Activated CD4-positive, alpha-beta T cell treated with anti-CD3 and anti-CD28 coated beads, Interleukin-2, amount 50 U/mL, for 24 hours (primary cell): ENCODE data around the gene TICRR.
A peak's percentile ranks its signal among the peaks of the same experiment; 100 is the strongest.

Source experiments
- DNase-seq, 2 donors: peaks; one replicate each; pipeline ENCODE4 v3.0.0-alpha.2; 2020; ENCODE audit warnings: low read depth in 1 of 2, low spot score in 1 of 2

TICRR gene

DNA sequence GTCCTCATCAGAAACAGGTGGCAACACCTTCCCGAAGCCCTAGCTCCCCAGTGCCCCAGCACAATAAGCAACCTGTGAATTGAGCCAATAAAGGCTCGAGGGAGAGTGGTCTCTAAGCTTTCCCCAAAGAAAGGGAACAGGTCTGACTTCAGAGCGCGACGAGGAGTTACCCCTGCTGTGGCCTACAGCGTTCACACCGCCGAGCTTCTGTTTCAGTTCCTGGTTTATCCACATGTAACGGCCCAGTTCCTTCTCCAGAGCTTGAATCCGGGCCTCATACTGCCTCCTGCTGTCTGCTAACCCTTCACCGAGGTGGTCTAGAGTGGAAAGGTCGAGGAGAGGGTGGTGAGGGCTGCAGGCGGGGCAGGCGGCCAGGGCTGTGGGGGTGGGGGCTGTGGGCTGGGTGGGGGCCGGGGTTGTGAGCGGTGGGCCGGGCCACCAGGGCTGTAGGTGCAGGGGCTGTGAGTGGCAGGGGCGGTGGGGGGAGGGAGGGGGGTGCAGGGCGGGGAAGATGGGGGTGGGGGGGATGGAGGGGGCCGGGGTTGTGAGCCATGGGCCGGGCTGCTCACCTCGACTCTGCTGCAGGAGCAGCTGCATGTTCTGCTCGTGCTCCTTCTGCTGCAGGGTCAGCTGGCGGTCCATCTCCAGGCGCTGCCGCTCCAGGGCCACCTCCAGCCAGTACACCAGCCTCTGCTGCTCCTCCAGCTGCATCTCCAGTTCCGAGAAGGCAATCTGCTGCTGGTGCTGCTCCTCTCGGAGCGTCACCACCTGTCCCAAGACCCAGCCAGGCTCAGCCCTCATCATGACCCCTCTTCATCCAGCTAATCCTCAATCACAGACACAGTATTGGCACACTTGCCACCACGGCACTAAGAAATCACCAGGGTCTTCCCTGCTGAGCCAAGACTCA, 53.8 kb downstream of the TICRR start:
- no peak for DNase-seq

DNA sequence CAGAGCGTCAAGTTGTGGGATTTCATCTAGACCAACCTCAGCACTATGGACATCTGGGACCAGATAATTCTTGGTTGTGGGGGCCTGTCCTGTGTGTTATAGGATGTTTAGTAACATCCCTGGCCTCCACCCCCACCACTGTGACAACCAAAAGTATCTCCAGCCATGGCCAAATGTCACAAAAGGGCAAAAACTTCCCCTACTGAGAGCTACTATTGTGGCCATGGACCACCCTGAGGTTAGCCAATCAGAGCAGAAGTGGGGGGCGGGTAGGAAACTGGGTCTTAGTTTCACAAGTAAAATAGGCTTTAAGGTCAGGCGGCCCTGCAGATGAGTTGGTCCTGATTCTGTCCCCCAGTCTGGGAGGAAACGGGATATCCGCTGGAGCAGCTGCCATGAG, 54.6 kb downstream of the TICRR start:
- DNase-seq: no peak

DNA sequence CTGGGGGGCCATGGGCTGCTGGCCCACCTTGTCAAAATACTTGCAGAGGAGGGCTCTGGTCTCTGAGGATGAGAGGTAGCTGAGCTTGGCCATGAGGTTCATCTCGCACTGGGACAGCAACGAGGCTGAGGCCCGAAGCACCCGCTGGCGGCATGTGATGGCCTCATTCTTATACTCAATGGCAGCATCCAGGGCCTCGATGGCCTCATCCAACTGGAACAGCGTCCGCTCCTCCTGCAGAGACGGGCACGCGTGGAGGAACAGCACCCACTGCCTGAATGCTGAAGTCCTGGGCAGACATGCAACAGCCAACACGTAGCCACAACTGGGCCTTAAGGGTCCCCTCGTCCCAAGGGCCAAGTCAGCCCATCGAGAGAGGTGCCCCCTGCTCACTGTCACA, 55.0 kb downstream of the TICRR start:
- DNase-seq: no peak

DNA sequence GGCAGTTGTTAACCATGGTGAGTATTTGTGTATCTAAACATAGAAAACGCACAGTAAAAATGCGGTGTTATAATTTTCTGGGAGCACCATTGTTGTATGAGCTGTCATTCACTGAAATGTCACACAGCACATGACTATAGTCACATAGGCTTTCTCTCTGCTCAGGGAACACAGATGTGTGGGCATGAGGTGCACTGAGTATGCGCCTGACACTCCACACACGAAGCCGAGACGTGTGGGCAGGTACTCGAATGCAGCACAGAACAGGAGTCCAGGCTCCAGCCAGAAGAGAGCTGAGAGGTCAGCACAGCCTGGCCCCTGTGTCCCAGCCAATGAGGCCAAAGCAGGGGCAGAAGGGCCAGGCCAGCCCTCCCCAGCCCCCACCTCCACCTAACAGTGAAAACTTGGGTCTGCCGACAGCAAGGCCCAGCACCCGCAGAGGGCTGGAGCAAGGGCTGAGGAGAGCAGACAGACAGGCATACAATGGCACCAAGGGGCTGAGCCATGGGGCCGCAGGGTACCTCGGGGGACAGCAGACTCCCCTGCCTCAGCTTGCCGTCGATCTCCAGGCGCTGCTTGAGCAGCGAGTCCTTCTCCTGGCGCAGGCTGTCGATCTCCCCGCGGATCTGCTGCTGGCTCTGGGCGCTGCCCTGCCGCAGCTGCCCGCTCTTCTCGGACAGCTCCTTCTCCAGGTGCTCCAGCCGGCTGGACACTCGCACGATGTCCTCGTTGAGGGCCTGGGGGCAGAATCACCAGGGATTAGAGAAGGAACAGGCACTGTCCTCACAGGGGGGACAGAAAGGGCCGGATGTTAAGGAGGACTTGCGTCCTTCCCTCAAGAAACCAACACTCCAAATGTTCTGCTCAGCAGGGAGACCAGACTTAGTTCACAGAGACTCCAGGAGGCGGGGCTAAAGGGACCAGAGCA, 56.0 kb downstream of the TICRR start:
- DNase-seq: no peak

DNA sequence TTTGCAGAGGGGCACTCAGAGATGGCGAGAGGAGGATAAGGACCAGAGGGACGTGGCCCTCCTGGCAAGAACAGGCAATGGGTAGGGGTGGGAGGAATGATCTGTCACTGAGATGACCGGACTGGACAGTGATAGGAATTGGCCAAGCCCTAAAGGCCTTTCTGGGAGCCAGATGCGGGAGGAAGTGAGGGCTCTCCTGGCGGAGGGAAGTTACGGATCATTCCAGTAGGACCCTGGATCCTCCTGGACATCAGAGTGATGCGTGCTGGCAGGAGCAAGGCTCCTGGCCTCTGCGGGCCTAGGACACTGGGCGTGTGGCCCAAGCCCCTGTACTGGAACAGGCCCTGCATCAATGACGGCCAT, 56.6 kb downstream of the TICRR start:
- DNase-seq: no peak

DNA sequence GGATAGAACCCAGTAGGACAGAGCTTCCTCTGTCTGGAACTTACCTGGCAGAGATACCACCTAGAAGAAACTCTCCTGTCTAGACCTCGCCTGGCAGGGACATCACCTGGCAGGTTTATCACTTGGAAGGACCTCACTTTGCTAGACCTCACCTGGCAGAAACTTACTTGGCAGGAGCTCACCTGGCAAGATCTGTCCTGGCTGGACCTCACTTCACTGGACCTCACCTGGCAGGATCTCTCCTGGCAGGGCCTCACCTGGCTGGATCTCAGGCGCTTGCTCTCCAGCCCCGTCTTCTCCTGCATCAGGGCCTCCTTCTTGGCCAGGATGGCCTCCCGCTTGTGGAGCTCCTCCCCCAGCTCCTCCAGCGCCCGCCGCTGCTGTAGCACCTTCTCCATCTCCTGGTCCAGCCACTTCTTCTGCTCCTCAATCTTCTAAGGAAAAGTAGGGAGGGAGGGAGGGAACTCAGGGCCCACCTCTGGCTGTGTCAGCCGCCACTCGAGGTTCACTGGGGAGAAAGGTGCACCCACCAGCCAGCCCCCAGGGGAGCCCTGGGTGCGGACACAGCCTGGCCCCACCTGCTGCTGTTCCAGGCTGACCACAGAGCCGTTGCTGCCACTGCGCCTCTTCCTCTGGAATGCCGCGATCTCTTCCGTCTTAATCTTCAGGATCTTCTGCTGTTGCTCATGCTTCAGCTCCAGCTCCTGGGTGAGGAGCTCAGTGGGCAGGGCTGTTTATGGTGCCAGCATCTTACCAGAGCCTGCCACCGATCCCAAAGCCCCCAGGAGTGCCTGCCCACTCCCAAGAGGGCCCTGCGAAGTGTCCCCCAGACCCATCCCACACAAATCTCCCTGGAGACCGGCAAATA, 57.5 kb downstream of the TICRR start:
- no peak for DNase-seq

DNA sequence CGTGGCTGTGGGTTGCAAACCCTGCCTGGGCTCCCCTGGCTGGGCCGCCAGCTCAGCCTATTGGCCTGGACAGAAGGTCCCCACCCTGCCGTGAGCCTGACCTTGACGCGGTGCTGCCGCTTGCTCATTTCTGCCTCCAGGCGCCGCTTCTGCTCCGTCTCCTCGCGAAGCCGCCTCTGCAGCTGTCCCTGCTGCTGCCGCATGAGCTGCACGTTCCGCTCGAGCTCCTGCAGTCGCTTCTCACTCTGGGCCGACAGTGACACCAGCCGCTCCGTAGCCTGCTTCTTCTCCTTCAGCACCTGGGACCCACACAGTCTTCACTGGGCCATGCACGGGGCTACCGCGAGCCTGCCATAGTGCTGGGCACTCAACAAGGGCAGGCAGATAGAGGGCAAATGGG, 58.3 kb downstream of the TICRR start:
- DNase-seq: no peak

DNA sequence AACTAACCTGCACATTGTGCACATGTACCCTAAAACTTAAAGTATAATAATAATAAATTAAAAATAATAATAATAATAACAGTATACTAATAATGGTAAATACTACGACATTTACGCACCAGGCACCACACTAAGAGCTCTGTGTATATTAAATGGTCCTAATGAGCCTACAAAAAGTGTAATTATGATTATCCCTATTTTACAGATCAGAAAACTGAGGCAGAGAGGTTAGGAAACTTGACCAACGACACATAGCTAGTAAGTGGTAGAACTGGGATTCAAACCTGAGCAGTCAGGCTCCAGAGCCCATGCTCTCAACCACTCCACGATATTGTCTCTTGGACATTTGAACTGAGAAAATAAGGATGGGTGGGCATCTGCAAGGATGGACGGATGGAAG, 65.0 kb downstream of the TICRR start:
- no peak for DNase-seq

DNA sequence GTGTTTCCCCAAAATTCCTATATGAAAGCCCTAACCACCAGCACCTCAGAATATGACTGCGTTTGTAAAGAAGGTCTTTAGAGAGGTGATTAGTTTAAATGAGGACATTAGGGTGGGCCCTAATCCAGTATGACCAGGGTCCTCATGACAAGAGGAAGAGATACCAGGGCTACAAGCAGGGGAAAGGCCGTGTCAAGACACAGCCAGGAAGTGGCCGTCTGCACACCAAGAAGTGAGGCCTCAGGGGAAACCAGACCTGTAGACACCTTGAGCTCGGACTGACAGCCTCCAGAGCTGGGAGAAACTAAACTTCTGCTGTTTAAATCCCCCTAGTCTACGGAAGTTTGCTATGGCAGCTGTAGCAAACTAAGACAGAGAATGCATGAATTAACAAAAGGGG, 65.8 kb downstream of the TICRR start:
- DNase-seq: no peak

DNA sequence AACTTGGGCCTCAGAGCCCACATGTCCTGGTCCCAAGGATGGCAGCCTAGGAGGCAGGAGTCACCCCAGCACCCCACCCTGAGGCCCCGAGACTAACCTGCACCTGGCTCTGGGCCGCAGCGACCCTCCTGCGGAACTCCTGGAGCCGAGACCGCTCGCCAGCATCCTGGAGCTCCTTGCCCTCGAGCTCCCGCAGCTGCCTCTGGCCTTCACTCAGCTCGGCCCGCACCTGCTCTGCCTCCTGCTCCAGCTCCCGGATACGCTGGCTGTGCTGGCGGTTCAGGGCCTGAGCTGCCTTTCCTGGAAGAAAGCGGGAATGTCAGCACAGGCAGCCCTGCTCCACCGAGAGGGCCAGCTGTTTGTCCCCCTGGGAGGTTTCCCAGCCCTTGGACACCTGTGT, 66.8 kb downstream of the TICRR start:
- no peak for DNase-seq

DNA sequence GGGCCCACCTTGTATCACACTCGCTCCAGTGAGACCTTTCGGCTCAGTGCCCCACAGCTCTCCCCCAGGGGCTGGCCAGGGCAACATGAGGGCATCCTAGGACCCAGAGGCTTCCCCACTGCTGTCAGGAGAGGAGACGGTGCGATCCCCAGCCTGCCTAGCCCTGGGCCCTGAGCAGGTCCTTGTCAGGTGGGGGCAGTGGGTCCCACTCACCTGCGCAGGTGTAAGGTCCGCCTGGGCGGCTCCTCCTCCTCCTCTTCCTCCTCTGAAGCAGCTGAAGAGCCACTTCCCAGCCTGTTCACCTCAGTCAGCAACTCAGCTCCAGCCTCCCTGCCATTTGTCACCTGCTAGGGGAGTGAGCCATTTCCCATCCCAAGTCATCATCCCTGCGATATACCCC, 70.4 kb downstream of the TICRR start:
- no peak for DNase-seq

DNA sequence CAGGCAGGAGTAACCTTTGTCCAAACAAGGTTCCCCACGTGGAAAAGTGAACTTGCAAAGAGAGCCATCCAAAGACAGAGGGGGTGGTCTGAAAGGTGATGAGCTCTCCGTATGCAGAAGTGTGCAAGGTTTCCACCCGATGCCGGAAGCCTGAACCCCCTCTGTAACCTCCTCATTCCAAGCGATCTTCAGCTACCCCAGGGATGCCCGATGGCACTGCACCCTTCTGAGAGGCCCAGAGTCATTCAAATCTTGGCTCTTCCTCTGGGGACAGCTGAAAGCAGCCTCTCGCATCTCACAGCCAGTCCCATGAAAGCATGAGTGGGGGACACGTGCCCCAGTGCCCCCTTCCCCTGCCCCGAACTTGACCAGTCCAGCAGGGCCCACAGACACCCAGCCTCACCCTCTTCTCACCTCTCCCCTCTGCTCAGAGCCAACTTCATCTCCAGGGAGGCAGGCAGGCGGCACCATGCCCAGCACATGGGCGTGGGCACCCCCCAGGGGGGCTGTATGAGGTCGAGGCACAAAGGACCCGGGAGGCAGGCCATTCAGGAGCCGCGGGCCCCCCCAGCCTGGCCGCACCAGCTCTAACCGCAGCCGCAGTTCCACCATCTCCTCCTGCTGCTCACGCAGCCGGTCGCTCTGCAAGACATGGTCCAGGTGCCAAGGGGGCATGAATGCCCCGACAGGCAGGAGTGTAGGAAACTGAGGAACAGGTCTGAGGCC, 71.3 kb downstream of the TICRR start:
- no peak for DNase-seq

DNA sequence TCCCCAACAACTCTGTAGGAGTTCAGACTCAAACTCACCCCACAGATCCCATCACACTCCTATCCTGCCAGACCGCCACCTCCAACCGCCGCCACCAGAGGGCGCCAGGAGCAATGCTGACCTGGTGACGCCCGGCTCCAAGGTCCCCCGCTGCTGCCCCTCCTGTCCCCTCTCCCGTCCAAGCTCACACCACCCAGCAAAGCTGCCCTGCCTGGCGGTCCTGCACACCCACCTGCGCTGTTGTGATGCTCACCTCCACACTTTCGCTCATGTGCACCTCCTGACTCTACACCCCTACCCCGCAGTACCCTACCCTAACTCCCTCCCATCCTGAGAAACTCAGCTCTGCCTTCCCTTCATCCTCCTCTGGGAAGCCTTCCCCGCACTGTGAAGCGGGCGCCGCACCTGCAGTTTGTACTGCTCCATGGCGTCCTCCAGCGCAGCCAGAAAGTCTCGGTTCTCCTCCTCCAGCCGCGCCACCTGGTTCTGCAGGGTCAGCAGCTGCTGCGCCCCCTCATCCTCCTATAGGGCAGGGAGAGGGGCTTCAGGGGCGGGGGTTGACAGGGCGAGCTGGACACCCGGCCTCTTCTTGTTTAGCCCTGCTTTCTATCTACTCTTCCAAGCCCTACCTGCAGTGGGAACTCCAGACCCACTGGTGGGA, 72.1 kb downstream of the TICRR start:
- peak; percentile 41 to 47 for DNase-seq

DNA sequence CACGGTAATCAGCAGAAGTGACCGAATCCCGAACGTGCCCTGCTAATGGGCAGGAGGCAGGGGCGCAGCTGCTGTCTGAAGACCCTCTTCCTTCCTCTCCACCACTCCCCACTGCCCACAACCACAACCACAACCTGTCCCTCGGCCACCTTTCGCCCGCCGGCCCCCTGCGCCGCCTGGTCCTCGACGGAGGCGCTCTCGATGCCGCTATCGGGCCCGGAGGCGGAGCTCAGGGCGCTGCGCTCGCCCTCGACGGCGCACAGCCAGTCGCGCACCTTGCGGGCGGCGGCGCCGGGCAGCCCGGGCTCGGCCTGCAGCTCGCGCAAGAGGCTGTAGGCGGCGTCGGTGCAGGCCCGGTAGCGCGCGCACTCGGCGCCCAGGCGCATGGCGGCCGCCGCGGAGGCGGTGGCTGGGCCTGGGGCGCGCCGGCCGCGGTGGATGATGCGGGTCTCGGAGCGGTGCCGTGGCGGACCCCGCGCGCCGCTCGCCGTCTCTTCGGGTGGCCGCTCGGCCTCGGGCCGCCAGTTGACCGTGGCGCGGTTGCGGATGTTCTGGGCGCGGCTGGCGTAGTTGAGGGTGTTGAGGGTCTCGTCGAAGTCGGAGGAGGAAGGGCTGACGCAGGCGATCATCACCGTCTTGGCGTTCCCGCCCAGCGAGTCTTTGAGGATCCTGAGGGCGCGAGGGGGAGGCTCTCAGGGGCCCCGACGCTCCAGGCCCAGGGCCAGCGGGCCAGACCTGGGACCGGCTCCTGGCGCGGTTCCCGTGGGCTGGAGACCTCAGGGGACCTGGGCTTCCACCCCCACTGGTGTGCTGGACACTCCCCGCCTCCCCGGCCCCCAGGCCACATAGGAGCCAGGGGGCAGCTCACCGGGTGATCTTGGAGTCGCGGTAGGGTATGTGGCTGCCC, 73.1 kb downstream of the TICRR start:
- no peak for DNase-seq

DNA sequence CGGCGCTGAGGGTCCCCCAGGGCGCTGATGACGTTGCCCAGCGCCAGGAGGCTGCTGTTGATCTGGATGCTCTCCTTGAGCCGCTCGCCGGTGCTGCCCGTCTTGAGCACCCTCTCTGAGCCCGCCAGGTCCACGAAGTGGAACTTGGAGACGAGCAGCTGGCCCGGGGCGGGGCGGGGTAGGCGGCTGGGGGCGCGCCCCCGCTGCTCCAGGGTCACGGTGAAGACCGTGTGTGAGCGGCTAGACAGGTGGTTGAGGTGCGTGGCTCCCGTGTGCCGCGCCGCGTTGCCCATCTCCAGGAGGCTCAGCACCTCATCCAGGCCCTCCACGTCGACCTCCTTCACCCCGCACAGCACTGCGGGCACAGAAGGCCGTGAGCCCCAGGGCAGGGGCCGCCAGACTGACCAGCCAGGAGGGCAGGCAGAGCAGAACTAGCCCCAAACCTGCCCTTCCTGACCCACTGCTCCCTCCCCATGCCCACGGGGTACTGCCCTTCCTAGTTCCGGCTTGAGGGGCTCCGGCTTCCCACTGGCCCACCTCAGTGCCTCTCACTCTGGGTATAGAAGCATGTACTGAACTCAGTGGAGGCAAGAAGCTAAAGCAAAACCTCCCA, 73.8 kb downstream of the TICRR start:
- no peak for DNase-seq

DNA sequence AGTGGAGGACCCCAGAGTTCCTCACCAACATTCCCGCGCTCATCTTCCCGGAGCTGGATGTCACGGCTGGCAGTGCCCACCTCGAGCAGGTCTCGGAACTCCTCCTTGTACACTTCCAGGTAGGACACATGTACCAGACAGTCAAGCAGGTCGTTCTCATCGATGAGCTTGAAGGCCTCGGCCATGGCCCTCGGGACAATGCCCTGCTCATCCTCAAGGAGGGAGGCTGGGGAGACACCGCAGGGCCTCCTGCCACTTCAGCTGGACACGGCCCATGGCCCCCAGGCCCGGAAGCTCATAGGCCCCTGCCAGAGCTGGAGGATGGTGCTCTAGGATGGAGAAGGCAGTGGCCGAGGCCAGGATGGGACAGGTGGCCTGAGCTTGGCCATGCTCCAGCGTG, 74.4 kb downstream of the TICRR start:
- DNase-seq: no peak

DNA sequence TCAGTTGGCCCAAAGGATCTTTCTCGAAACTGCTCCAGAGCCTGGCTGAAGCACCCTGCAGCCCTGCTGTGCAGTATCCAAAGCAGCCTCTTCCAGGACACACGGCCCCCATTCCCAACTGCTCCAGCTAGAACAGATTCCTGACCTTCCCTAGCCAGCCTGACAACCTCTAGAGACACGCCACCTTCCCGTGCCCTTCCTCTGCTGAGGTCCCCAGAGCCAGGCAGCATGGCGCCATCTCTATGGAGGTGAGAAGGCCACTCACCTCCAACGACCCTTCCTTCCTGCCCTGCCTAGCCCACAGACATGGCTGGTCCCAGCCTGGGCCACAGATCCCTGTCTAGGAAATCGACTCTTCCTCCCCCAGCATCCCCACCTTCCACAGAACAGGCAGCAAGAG, 76.9 kb downstream of the TICRR start:
- DNase-seq: no peak

DNA sequence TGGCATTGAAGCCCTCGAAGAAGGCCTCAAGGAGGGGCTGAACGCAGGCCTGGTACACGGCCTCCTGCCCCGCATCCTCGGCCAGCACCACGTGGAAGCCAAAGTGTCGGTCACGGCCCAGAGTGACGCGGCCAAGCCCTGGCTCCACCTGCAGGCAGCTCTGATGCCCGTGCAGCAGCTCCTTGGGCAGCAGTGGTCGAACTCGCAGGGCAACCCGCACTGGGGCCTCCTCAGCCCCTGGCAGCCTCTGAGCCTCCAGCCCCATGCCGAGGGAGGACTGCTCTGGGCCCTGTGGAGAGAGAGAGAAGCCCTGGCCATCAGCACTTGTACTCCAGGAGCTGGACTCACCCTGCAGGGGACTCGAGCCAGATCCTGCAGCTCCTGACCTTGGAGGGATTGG, 77.4 kb downstream of the TICRR start:
- no peak for DNase-seq

DNA sequence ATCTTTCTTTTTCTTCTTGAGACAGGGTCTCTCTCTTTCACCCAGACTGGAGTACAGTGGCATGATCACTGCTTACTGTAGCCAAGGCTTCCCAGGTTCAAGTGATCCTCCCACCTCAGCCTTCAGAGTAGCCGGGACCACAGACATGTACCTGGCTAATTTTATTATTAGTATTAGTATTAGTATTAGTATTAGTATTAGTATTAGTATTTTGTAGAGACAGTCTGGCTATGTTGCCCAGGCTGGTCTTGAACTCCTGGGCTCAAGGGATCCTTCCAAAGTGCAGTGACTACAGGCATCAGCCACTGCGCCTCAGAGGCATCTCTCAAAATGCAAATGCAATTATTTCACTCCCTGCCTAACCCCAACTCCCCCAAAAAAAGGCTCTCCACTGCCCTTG, 78.3 kb downstream of the TICRR start:
- no peak for DNase-seq
